GM12891 (cell line): ENCODE measurements around the gene BPIFB4.
"Not testable (repeated sequence)": the region's sequence is repeated elsewhere in the genome, so short reads cannot be mapped to it uniquely, and the experiment has no call there.

Experiments
- DNase-seq: peaks from one replicate; pipeline ENCODE4 v3.0.0; 2011; ENCODE audit warnings: low spot score; ENCODE audit not compliant: insufficient read length
- FAIRE-seq: peaks from 2 replicates; lab custom pipeline; 2011; peaks lifted over from hg19 to GRCh38; lab: Jason Lieb, UNC
- PAX5 ChIP-seq: IDR thresholded peaks from 2 replicates; pipeline ENCODE4 v1.6.1; 2011; ENCODE audit warnings: low read length, moderate library complexity, mild to moderate bottlenecking; ENCODE audit not compliant: insufficient read depth, severe bottlenecking
- POLR2A ChIP-seq: IDR thresholded peaks from 2 replicates; pipeline ENCODE4 v1.6.1; 2011; ENCODE audit warnings: low read depth, low read length, control low read depth
- POLR2AphosphoS5 ChIP-seq: IDR thresholded peaks from 2 replicates; pipeline ENCODE4 v1.6.1; 2011; ENCODE audit warnings: low read depth, low read length, control low read depth
- POU2F2 ChIP-seq: IDR thresholded peaks from 2 replicates; pipeline ENCODE4 v1.6.1; 2011; ENCODE audit warnings: low read depth, mild to moderate bottlenecking, control low read depth, low read length, moderate library complexity
- SPI1 ChIP-seq: IDR thresholded peaks from 2 replicates; pipeline ENCODE4 v1.6.1; 2011; ENCODE audit warnings: low read depth, low read length, control low read depth
- TAF1 ChIP-seq: IDR thresholded peaks from 2 replicates; pipeline ENCODE4 v1.6.1; 2011; ENCODE audit warnings: low read depth, low read length, control low read depth

Gene BPIFB4

DNA sequence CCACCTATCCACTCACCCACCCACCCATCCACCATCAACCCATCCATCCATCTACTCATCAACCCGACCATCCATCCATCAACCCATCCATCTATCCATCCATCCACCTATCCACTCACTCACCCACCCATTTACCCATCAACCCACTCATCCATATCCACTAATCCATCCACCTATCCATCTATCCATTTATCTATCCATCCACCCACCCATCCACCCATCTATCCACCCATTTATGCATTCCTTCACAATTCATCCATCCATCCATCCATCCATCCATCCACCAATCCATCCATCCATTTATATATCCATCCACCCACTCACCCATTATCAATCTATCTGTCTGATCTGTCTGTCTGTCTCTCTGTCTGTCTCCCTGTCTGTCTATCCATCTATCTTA, 14.1 kb downstream of the BPIFB4 start:
- no peak for DNase-seq
- no peak for TF ChIP-seq POU2F2
- no peak for FAIRE-seq

DNA sequence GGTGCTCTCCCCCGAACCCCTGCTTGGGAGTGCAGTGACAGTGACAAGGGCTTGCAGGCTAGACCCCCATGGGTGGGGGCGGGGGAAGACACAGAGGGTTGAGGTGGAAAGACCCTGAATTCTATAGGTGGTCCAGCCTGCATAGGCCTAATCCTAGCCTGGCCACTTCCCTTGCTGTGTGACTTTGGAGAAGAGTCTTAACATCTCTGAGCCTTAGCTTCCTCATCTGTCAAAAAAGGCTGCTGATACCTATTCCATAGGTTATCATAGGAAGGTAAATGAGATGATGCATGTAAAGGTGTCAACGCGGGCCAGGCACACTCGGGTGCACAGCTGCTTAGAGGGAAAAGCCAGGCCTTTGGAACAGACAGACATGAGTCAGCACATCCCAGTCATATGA, 15.8 kb downstream of the BPIFB4 start:
- TF ChIP-seq POLR2AphosphoS5 = no peak
- no peak for TF ChIP-seq TAF1
- TF ChIP-seq SPI1 = no peak
- TF ChIP-seq POLR2A = no peak
- TF ChIP-seq PAX5 = no peak
- TF ChIP-seq POU2F2 = no peak
- DNase-seq (no peak), FAIRE-seq (no peak)

DNA sequence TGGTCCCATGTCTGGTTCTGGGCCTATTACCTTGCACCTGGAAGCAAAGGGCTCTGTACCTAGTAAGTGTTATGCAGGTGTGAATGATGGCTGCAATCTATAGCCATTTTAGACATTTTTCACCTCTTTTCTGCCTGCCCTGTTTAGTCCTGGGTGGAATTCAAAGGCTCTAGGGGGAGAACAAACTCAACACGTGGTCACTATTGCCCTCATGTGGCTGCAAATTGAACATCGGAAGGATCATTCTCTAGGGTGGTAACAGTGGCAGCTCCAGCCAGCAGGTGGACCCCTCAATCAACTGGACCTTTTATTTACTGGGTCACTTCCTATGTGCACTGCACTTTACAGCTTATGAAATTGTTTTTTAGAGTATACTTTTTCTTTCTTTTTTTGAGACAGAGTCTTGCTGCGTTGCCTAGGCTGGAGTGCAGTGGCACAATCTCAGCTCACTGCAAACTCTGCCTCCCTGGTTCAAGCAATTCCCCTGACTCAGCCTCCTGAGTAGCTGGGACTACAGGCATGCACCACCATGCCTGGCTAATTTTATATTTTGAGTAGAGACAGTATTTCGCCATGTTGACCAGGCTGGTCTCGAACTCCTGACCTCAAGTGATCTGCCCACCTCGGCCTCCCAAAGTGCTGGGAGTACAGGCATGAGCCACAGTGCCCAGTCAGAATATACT, 16.6 kb downstream of the BPIFB4 start:
- FAIRE-seq = peak; percentile 78
- peak; percentile 55 for DNase-seq

DNA sequence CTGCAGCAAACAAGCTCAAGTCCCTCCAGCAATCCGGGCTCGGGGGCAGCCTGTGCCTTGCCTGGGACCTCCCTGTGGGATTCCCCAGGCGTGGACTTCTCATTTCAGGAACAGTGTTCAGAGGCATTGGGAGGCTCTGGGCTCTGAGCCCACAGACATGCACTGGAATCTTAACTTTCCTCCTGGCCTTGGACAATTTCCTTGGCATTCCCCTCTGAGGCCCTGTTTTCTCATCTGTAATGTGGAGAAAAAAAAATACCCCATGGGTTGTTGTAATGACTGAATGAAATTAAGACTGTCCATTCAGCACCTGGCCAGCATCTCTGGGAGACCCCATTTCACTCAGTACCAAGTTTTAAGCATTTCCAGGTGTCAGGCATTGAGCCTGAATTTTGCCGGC, 17.6 kb downstream of the BPIFB4 start:
- DNase-seq (no peak), FAIRE-seq (no peak)
- no peak for TF ChIP-seq TAF1

DNA sequence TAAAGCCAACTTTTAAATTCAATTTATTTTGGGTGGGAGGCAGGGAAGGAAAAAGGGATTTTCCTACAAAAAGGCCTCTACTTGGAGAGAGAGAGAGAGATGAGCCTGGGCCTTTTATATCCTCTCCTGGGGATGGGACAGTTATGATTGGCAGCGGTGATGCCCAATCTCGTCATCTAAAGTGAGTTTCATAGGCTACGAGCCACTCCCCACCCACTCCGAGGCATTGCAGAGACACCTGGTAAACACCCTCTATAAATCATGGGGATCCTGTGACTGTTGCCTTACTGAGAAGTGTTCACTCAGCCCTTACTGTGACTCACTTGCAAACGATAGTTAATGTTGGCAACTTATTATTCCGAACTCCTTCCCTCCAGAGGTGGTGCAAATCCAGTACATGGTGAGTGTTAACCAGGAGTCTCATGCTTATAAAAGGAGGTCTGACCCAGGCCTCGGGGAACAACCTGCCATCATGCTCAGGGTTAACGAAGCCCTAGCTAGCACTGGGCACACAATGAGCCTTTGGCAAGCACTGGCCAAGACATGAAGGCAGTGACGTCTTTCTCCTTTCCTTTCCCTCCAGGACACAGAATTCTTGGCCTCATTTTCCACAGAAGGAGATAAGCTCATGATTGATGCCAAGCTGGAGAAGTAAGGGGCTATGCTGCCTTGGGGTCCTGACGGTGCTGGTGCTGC, 20.5 kb downstream of the BPIFB4 start:
- no peak for DNase-seq
- TF ChIP-seq PAX5 (no peak), POLR2AphosphoS5 (no peak), TAF1 (no peak), POLR2A (no peak), POU2F2 (no peak), SPI1 (no peak)
- FAIRE-seq = no peak

DNA sequence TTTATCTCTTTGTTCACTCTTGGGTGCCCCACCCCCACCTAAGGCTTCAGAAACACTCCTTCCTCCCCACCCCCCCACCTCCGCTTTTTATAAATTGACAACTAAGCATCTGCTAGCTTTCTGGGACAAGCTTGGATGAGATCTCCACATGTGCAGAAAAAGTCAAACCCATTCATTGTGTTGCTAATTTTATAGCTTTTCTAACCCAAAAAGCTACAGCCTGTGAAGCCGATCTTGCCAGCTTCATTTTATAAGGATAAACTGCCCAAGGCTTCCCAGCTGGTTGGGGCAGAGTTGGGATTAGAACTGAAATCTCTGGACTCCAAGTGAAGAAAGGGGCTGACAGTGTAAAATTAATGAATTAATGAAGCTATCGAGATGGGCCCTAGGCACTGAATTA, 24.1 kb downstream of the BPIFB4 start:
- FAIRE-seq (no peak), DNase-seq (no peak)
- TF ChIP-seq PAX5 = no peak
- no peak for TF ChIP-seq SPI1
- TF ChIP-seq POLR2A = no peak
- TF ChIP-seq POU2F2 = no peak
- TF ChIP-seq TAF1 = no peak
- no peak for TF ChIP-seq POLR2AphosphoS5

DNA sequence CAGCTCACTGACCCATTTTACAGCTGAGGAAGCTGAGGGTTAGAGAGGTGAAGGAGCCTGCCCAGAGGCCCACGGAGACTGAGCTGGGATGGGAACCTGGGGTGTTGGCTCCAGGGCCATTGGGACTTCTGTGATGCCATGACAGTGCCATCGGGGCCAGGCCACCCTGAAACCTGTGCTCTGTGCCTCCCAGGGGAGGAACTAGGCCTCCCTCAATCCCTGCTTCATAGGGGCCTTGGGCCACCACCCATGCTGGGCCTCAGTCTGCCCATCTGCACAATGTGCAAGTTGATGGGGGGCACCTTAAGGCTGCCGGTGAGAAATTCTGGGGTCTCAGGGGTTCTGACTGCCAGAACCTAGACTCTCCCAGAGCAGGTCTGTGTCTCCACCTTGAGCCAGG, 24.9 kb downstream of the BPIFB4 start:
- TF ChIP-seq POLR2A (no peak), TAF1 (no peak), POU2F2 (no peak)
- FAIRE-seq (no peak), DNase-seq (no peak)

DNA sequence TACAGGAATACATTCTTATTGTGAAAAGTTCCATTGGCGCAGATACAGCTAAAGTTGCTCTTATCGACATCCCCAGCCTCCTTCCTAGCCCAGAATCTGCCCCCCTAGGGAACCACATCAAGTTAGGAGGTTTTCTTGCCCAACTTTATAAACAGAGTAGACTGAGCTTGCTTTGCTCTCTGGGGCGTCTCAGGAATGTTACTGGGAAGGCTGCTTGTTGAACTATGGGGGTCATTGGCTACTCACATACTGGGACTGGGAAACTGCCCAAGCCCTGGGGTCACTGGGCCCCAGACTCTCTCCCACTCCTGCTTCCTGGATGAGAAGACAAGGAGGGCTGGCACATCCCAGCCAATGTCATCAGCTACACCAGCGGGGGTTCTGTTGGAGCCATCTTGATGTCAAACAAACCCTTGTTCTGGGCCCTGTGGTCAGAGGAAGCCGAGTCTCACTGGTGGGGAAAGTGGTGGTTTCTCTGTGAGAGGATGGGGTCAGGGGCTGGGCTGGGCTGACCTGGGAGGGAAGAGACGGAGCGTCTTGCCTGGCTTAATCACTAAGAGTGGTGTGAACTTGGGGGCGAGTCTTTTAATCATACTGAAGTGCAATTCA, 26.0 kb downstream of the BPIFB4 start:
- TF ChIP-seq POU2F2 (no peak), POLR2AphosphoS5 (no peak), POLR2A (no peak), TAF1 (no peak), PAX5 (no peak), SPI1 (no peak)
- no peak for DNase-seq
- FAIRE-seq = no peak

DNA sequence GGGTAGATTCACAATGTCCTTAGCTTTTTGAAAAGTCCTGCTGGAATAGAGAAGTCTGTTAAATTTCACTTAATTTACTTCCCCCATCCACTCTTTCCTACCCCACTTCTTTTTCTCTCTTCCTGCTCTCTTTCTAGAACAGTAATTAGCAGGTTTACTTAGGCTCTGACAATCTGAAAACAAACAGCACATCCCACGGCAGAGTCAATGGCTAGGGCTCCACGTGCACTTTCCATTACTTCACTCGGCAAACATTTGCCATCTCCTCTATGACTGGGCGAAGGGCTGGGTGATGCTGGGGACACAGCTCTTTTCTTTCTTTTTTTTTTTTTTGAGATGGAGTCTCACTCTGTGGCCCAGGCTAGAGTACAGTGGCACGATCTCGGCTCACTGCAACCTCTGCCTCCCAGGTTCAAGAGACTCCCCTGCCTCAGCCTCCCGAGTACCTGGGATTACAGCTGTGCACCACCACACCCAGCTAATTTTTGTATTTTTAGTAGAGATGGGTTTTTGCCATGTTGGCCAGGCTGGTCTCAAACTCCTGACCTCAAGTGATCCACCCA, 26.7 kb downstream of the BPIFB4 start:
- FAIRE-seq, DNase-seq: not testable (repeated sequence)

DNA sequence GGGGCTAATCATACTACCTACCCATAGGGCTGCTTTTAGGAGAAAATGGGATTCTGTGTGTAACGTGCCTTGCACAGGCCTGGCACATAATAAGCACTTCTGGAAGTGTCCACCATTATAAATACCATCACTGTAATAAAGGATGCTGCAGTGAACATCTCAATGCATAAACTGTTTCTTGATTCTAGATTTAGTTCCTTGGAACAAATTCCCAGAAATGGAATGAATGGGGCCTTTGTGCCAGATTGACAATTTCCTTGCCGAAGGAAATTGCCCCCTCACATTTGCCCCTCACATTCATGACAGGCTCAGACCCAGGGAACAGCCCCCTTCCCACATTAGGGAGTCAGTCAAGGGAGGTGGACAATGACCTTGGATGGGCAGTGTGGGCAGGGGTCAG, 29.2 kb downstream of the BPIFB4 start:
- FAIRE-seq = no peak
- TF ChIP-seq PAX5 (no peak), POLR2AphosphoS5 (no peak), TAF1 (no peak), POU2F2 (no peak), POLR2A (no peak), SPI1 (no peak)
- DNase-seq = no peak
